B cell (primary cell): ENCODE measurements around the gene FAM163A. TPM values are rescaled to one million over a fixed set of nuclear protein-coding genes. Genes with fewer than 3 reads are reported as not detected.

Experiments
- ATAC-seq: fragments of 200-7000 bp; cut with Tn5 transposase; one replicate; pipeline ENCODE4 v1.10.0; 2021; ENCODE audit warnings: low read depth, mild to moderate bottlenecking, moderate number of reproducible peaks, moderate library complexity
- CTCF ChIA-PET: fragments of 350-600 bp; sonication (Branson Sonifier 250); formaldehyde crosslinking; loops from one replicate; lab custom pipeline; 2021; ENCODE audit warnings: antibody characterized with exemption, inconsistent platforms; lab: Charles Lee
- POLR2A ChIA-PET: fragments of 350-600 bp; sonication (Branson Sonifier 250); formaldehyde crosslinking; loops from one replicate; lab custom pipeline; 2021; ENCODE audit warnings: antibody characterized with exemption; lab: Charles Lee
- DNase-seq: peaks from one replicate; pipeline ENCODE4 v3.0.0; 2013
- H2AFZ ChIP-seq: 2 replicates; pipeline ENCODE4 v1.6.1; 2012; ENCODE audit warnings: mild to moderate bottlenecking, low read depth, low read length; ENCODE audit not compliant: insufficient read depth, poor library complexity, severe bottlenecking
- H3K27ac ChIP-seq, 2 donors: 1 replicate in 1 of 2; 2 replicates in 1 of 2; pipeline ENCODE4 v1.5.1; 2012 to 2013; ENCODE audit warnings: low read length in 2 of 2, mild to moderate bottlenecking in 2 of 2, moderate library complexity in 1 of 2
- H3K27me3 ChIP-seq, 4 experiments: fragments of 200-600 bp in 1 of 4; sonication (generic) in 1 of 4; replicated peaks in 1 of 4; 1 replicate in 2 of 4; 2 replicates in 2 of 4; pipeline versions ENCODE4 v1.6.1 to v1.7.0; 2013 to 2016; ENCODE audit warnings: low read length in 3 of 4, mild to moderate bottlenecking in 2 of 4, mixed read lengths in 1 of 4, moderate library complexity in 1 of 4; ENCODE audit not compliant: insufficient read depth in 4 of 4, control insufficient read depth in 3 of 4; ENCODE audit errors: control extremely low read depth in 1 of 4
- H3K36me3 ChIP-seq, 2 experiments: replicated peaks in 1 of 2; 1 replicate in 1 of 2; 2 replicates in 1 of 2; pipeline versions ENCODE4 v1.6.1 to v1.7.1; 2013; ENCODE audit warnings: low read length in 1 of 2; ENCODE audit not compliant: insufficient read depth in 2 of 2, control insufficient read depth in 1 of 2; ENCODE audit errors: control extremely low read depth in 1 of 2, extremely low read depth in 1 of 2
- H3K4me1 ChIP-seq, 2 donors: fragments of 200-600 bp in 1 of 2; sonication (generic) in 1 of 2; 1 replicate in 1 of 2; 2 replicates in 1 of 2; pipeline versions ENCODE4 v1.5.1 to v1.6.1; 2013 to 2017; ENCODE audit warnings: low read length in 2 of 2; ENCODE audit not compliant: control insufficient read depth in 2 of 2, insufficient read depth in 2 of 2
- H3K4me2 ChIP-seq: replicated peaks from 2 replicates; pipeline ENCODE3; 2012; ENCODE audit warnings: mild to moderate bottlenecking, low read depth, low read length; ENCODE audit not compliant: poor library complexity, severe bottlenecking
- H3K4me3 ChIP-seq, 5 experiments: fragments of 200-600 bp in 1 of 5; sonication (generic) in 1 of 5; 1 replicate in 3 of 5; 2 replicates in 2 of 5; pipeline versions ENCODE4 v1.5.1 to v1.7.0; 2011 to 2016; ENCODE audit warnings: low read length in 4 of 5, mild to moderate bottlenecking in 4 of 5, low read depth in 2 of 5, control low read depth in 1 of 5, moderate library complexity in 1 of 5; ENCODE audit not compliant: insufficient read depth in 1 of 5; ENCODE audit errors: control extremely low read depth in 1 of 5, extremely low read depth in 1 of 5
- H3K79me2 ChIP-seq: fragments of 200-600 bp; sonication (generic); one replicate; pipeline ENCODE4 v1.6.0; 2016; ENCODE audit warnings: low read length; ENCODE audit not compliant: control insufficient read depth, insufficient read depth
- H3K9ac ChIP-seq: fragments of 200-600 bp; sonication (generic); 2 replicates; pipeline ENCODE4 v1.6.1; 2017; ENCODE audit warnings: mild to moderate bottlenecking, low read length, moderate library complexity
- H3K9me3 ChIP-seq, 3 donors: one replicate each; pipeline versions ENCODE4 v1.6.1 to v1.7.1; 2013; ENCODE audit warnings: low read length in 2 of 3; ENCODE audit not compliant: control insufficient read depth in 2 of 3, insufficient read depth in 1 of 3; ENCODE audit errors: control extremely low read depth in 1 of 3
- H4K20me1 ChIP-seq: 2 replicates; pipeline ENCODE4 v1.6.0; 2012; ENCODE audit warnings: mild to moderate bottlenecking, low read length; ENCODE audit not compliant: insufficient read depth, control insufficient read depth, poor library complexity, severe bottlenecking
- H3K27ac Mint-ChIP-seq: one replicate; pipeline ENCODE4 v1.8.0; 2021; ENCODE audit warnings: mixed read lengths
- H3K27me3 Mint-ChIP-seq: one replicate; pipeline ENCODE4 v1.8.0; 2021; ENCODE audit warnings: mixed read lengths
- H3K4me1 Mint-ChIP-seq: one replicate; pipeline ENCODE4 v1.8.0; 2021; ENCODE audit warnings: mixed read lengths
- H3K4me3 Mint-ChIP-seq: one replicate; pipeline ENCODE4 v1.8.0; 2021; ENCODE audit warnings: mixed read lengths
- H3K9me3 Mint-ChIP-seq: one replicate; pipeline ENCODE4 v1.8.0; 2022; ENCODE audit warnings: mixed read lengths; ENCODE audit not compliant: insufficient read depth
- EZH2 ChIP-seq: IDR thresholded peaks from 2 replicates; pipeline ENCODE4 v1.6.1; 2012; ENCODE audit warnings: borderline replicate concordance, low read depth, mild to moderate bottlenecking, moderate library complexity, low read length; ENCODE audit not compliant: insufficient read depth, poor library complexity, severe bottlenecking
- WGBS: methylation state at CpG from one replicate; pipeline ENCODE4 v1.1.5; 2013; ENCODE audit warnings: missing lambda C conversion rate; ENCODE audit not compliant: insufficient coverage; 5-methylcytosine and 5-hydroxymethylcytosine counted together
- intact Hi-C: fragments of 100-400 bp; cut with micrococcal nuclease; formaldehyde crosslinking; loops from one replicate; pipeline ENCODE4 v1.10.0; 2022
- polyA plus RNA-seq: library from polyadenylated mRNA; depleted of rRNA; stranded (reverse); fragments of >200 nt; gene quantifications from 2 replicates; pipeline ENCODE4 v1.2.3, GENCODE V29; 2012
- total RNA-seq, 2 donors: library from RNA; stranded (reverse); fragments of 120-200 nt in 1 of 2; gene quantifications; 1 replicate in 1 of 2; 2 replicates in 1 of 2; pipeline versions ENCODE4 v1.2.3 to v1.2.4, GENCODE V29; 2013 to 2022
- TF ChIP-seq, protein P1 (sequence below): fragments of 200-600 bp; IDR thresholded peaks from one replicate; pipeline ENCODE4 v1.8.0; 2022; ENCODE audit warnings: antibody characterized with exemption, mild to moderate bottlenecking

Gene FAM163A
- total and polyA plus RNA-seq, 2 donors (not counting 1 experiment from before 2014, with no cell fraction given) = not detected

DNA sequence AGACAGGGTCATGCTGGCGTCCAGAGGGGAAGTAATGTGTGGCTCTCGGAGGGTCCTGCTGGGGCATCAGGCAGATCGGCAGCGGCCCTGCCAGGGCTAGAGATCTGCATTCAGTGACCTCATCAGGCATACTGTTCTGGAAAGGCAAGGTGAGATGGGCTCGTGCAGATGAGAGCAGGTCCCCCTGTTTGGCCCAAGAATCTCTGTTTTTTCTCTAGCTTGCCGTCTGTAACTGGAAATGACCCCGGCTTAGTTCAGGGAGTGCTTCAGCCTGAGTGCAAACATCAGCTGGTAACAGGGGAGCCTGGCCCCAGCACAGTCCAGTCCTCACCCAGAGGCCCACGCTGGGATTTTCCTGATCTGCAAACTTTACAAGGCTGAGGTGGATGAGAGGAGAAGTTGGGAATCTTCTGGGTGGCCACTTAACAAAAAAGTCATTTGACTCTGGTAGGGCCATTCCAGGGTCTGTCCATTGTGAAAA is 2.1 kb downstream of the FAM163A start:
- H2AFZ ChIP-seq = no peak overlapping the region
- Mint-ChIP-seq H3K9me3 (no peaks in the 10 kb centered on the region), H3K27ac (no peak overlapping the region), H3K4me1 (peaks cover 9% of the 10 kb centered on the region), H3K27me3 (peaks cover 64% of the 10 kb centered on the region), H3K4me3 (no peak overlapping the region)
- H3K9ac ChIP-seq = no peak overlapping the region
- no peak overlapping the region for H3K27ac ChIP-seq
- ChIA-PET CTCF (interaction anchor here (1.0 kb wide), 1 partner anchor 64 kb away, joined by 3 read pairs; no protein-coding TSS in a partner anchor), POLR2A (no interaction called here)
- no peaks in the 10 kb centered on the region for H3K36me3 ChIP-seq
- H4K20me1 ChIP-seq = no peaks in the 10 kb centered on the region
- TF ChIP-seq, protein P1, sequence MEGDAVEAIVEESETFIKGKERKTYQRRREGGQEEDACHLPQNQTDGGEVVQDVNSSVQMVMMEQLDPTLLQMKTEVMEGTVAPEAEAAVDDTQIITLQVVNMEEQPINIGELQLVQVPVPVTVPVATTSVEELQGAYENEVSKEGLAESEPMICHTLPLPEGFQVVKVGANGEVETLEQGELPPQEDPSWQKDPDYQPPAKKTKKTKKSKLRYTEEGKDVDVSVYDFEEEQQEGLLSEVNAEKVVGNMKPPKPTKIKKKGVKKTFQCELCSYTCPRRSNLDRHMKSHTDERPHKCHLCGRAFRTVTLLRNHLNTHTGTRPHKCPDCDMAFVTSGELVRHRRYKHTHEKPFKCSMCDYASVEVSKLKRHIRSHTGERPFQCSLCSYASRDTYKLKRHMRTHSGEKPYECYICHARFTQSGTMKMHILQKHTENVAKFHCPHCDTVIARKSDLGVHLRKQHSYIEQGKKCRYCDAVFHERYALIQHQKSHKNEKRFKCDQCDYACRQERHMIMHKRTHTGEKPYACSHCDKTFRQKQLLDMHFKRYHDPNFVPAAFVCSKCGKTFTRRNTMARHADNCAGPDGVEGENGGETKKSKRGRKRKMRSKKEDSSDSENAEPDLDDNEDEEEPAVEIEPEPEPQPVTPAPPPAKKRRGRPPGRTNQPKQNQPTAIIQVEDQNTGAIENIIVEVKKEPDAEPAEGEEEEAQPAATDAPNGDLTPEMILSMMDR = no peak
- no peak overlapping the region for H3K4me2 ChIP-seq
- intact Hi-C loops = no loop called here
- no peak overlapping the region for H3K4me3 ChIP-seq
- peaks cover 0 to 4% of the 10 kb centered on the region in 2 donors for H3K4me1 ChIP-seq
- H3K27me3 ChIP-seq = peaks cover 0 to 30% (median 25%) of the 10 kb centered on the region in 4 experiments
- no peak for DNase-seq
- H3K79me2 ChIP-seq = no peaks in the 10 kb centered on the region
- ATAC-seq = no peak
- peaks cover 0 to 4% (median 0%) of the 10 kb centered on the region in 3 donors for H3K9me3 ChIP-seq
- WGBS = 89% methylated on average over 8 of the region's 8 CpGs

DNA sequence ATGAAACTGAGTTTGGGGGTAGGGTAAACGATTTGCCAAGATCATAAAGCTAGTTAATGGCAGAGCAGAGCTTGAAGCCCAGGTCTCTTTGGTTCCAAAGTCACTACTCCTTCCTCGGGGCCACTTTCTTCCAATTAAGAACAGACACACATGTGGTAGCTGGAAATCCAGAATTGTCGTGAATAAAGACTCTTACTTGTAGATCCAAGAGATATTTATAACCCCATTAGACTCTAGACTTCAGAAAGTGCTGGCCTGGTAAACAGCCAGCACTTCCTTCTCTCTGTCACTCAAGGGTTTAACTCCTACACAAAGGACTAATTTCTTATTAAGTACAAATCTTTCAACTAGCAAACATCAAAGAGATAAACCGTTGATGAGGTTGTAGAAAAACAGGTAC is 2.7 kb downstream of the FAM163A start:
- Histone ChIP-seq H3K9me3 (peaks cover 0 to 4% (median 0%) of the 10 kb centered on the region in 3 donors), H3K4me1 (peaks cover 0 to 4% of the 10 kb centered on the region in 2 donors), H4K20me1 (no peaks in the 10 kb centered on the region), H3K27ac (no peak overlapping the region), H3K27me3 (peaks cover 0 to 31% (median 23%) of the 10 kb centered on the region in 4 experiments), H3K4me2 (no peak overlapping the region), H3K9ac (no peak overlapping the region), H2AFZ (no peak overlapping the region), H3K4me3 (no peak overlapping the region), H3K79me2 (no peaks in the 10 kb centered on the region), H3K36me3 (no peaks in the 10 kb centered on the region)
- ATAC-seq (no peak), DNase-seq (no peak)
- Mint-ChIP-seq H3K27ac (no peak overlapping the region), H3K9me3 (no peaks in the 10 kb centered on the region), H3K27me3 (peaks cover 64% of the 10 kb centered on the region), H3K4me1 (peaks cover 9% of the 10 kb centered on the region), H3K4me3 (no peak overlapping the region)
- no CpG with 5 or more reads among the region's 4 CpGs for WGBS
- TF ChIP-seq EZH2 = no peak
- TF ChIP-seq, protein P1 = no peak
- intact Hi-C loops = no loop called here
- POLR2A ChIA-PET = no interaction called here
- CTCF ChIA-PET = interaction anchor here (1.0 kb wide), 1 partner anchor 64 kb away, joined by 3 read pairs; no protein-coding TSS in a partner anchor
